ENCODE measurements around the gene CARF.
A peak's percentile ranks its signal among the peaks of the same experiment; 100 is the strongest.
"Not testable (repeated sequence)": the region's sequence is repeated elsewhere in the genome, so short reads cannot be mapped to it uniquely, and the experiment has no call there.

The CARF gene, protein sequence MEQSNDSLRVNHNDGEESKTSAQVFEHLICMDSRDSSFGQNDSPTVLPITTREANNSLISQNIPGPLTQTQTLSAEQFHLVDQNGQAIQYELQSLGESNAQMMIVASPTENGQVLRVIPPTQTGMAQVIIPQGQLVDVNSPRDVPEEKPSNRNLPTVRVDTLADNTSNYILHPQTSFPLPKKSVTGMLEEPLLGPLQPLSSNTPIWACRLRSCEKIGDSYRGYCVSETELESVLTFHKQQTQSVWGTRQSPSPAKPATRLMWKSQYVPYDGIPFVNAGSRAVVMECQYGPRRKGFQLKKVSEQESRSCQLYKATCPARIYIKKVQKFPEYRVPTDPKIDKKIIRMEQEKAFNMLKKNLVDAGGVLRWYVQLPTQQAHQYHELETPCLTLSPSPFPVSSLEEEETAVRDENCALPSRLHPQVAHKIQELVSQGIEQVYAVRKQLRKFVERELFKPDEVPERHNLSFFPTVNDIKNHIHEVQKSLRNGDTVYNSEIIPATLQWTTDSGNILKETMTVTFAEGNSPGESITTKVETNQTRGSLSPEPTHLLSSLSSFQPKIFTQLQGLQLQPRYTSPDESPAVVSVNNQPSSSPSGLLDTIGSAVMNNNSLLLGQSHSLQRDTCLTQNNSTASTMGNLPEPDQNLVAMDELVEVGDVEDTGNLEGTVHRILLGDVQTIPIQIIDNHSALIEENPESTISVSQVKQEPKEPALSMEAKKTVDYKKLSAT

DNA sequence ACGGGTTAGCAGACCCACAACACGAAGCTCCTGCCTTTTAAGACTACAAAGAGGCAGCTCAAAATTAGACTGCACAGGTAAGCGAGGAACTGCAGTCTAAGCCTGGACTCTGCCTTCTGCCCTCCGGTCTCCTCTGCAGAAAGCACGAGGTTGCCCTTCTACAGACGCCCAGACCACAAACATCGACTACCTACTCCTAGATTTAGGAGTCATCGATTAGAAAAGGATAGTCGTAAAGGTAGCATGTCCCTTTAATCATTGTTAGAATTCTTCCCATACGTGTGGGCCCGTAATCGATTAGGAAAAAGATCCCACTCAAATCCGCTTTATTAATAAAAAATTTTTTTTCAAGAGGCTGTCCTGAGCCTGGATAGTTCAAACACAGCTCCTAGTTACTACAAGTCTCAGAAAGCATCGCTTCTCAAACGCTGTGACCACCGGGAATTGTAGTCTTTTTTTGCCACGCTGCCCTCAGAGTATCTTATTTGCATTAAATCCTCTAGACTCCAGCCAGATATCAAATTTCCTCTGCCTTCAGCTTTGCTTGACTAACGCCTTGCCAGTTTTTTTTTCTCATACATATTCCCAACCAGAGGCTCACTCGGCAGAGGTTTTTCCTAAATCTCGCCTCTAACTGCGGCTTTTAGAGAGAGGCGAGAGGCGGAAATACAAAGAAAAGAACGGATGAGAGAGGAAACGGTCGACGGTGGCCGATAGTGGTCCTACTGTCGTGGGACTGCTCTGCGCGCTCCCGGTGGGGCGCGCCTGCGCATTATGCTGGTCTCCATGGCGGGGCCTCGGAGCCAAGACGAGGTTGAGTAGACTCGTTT lies at the start of gene CARF, which contains the start of gene WDR12:
CARF (plus strand) TSS at position 764 of the 830 bp plus-strand sequence. CDS start 29,628 bp downstream, outside the sequence.
WDR12 (minus strand) TSS at position 162 of the 830 bp plus-strand sequence. CDS start 197 bp downstream, outside the sequence.
- DNase-seq, result peak; percentile 77

DNA sequence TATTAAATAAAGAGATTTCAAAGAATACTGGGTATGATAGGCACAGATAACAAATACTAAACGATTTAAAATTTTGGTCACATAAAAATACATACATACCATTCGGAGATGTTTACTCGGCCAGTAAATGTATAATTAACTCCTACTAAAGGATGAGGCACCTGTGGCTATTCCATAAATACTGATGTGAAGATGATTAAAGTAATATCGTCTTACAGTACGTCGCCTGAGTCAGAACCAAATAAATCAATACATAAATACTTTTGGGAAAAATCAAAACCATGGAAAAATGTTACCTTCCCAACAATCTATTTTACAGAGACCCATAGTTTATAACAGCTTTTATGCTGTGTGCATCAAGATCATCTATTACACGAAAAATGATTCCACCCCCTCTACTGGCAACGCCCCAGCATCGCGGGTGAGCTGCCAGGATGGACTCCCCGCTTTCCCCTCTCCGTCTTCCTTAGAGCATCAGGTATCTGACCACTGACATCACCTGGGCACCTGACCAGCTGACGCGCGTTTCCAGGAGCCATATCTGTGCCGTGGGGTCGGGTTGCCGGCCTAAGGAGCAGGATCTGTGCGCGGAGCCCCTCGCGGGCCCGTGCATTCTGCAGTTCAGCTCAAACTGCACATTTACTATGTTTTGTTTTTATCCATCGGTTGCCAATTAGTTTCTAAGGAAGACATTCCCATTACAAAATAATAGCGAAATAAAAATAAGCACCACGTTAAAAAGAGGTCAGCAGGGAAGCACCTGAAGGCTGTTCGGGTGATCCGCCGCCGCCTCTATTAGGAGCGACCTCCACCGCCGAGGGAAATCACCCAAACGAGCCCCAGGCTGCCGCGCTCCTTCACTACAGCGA lies 41.4 kb upstream of the CARF start:
- DNase-seq, result peak; percentile 71

DNA sequence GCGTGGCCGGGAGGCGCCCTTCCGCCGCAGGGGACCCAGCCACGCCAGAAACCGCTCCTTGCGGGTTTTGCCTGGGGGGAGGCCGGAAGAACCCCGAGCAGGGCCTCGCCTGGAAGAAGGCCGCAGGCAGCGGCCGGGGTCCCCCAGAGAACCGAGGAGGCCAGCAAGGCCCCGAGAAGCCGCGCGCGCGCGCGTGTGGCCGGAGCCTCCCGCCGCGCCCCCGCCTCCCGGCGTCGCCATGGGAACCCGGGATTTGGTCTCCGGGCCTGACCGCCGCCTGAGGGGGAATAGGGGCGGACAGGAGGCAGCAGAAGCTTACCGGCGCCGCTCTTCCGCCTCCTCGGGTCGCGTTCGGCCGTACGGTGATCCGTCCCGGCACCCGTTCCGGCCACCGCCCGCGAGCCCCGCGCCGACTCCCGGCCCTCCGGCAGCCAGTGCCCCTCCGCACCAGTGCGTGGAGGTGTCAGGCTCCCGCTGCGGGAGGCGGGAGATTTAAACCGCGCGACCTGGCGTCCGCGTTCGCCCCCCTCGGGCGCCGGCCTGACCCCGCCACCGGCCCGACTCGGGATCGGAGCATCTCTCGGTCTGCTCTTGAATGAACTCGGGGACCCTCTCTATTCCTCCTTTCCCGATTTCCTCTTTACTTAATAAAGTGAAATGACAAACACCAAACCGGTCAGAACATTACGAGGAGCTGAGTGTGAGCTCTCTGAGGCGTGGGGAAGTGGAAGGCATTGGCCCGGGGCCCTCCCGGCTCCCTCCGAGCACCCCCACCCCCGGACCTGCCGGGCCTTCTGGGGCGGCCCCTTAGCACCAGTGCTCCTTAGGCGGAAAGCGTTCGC lies 40.6 kb upstream of the CARF start, which contains the start of gene ICA1L:
ICA1L (minus strand) TSS at position 467 of the 842 bp plus-strand sequence. CDS start 42,757 bp downstream, outside the sequence.
- DNase-seq, result peak; percentile 39

DNA sequence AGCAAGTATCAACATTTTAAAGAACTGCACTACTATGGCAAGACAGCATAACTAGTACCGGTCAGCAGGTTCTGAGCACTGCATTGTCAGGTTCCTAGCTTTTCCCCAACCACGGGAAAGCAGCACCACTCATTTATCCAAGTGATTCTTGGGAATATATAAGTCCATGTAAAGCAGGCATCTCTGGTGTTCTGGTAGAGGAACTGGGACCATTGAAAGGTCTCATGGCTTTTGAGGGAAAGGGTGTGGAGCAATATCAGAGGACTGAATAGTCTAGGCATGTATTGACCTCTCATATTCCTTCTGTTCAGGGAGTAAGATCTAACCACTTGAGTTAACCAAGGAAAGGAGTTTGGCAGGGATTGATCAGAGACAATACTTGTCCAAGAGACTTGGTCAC lies 34.4 kb upstream of the CARF start:
- no peak for DNase-seq

DNA sequence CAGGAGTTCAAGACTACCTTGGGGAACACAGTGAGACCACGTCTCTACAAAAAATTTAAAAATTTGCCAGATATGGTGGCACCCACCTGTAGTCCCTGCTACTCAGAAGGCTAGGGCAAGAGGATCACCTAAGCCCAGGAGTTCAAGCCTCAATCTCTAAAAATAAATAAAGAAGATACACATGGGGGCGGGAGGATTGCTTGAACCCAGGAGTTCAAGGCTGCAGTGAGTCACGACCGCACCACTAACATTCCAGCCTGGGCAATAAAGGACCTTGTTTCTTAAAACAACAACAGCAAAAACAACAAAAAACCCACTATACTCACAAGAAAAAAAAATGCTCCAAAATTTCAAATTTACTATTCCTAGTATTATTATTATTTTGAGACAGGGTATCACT lies 30.5 kb upstream of the CARF start:
- no peak for DNase-seq

DNA sequence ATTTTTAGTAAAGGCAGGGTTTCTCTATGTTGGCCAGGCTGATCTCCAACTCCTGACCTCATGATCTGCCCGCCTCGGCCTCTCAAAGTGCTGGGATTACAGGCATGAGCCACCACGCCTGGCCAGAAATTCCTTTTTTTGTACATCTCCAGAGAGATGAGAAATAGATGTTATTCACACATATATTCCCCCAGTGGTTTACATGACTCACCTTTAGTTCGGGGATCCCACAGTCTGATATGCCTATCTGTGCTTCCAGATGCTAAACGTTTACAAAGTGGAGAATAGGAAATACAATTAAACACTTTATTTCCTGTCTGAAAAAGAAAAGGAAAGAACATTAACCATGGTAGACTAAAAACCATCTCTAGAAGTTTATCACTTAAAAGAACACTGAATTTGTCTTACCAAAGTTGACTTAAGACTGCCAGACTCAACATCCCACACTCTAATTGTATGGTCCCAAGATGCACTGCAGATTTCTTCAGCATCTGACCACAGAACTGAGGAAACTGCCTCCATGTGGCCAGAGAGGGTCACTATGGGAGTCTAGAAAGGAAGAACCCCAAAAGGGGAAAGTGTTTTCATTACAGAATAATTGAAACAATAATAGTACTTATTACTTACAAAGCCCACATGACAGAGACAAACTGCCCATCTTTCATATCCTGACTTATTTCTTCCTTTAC lies 27.9 kb upstream of the CARF start:
- DNase-seq, result no peak

DNA sequence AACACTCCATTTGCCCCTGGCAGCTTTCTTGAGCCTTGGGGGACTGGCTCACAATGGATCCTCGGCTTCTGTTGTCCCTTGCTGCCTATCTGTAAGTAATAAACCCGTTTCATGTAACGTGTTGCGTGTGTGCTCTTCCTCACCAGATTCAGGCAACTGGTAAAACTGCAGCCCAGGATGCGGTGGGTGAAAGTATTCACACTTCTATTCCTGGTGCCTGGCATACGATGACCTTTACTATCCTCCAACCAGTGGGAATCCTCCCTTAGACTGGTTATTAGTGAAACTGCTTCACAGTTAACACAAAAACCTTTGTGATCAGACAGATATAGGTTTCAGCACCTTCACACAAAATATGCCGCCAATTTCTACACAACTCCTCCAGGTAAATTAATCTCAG lies 26.9 kb upstream of the CARF start:
- DNase-seq, result no peak

DNA sequence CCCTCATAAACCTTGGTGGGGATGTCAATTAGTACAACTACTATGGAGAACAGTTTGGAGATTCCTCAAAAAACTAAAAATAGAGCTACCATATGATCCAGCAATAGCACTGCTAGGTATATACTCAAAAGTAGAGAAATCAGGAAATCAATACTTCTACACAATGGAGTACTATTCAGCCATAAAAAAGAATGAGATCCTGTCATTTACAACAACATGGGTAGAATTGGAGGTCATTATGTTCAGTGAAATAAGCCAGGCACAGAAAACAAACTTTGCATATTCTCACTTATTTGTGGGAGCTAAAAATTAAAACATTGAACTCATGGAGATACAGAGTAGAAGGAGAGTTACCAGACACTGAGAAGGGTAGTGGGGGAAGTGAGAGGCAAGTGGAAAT lies 6.6 kb upstream of the CARF start:
- DNase-seq, result not testable (repeated sequence)

DNA sequence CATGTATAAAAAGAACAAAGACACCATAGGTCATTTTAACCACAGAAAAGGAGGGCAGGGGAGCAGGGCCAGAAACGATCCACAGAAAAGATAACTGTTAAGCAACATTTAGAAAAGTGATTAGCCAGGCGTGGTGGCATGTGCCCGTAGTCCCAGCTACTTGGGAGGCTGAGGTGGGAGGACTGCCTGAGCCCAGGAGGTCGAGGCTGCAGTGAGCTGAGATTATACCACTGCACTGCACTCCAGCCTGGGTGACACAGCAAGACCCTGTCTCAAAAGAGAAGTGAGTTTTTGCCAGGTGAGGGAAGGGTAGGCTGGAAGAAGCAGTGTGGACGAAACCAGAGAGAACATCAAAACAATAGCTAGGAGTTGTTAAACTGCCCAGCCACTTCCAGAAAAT lies 3.9 kb upstream of the CARF start:
- no peak for DNase-seq

DNA sequence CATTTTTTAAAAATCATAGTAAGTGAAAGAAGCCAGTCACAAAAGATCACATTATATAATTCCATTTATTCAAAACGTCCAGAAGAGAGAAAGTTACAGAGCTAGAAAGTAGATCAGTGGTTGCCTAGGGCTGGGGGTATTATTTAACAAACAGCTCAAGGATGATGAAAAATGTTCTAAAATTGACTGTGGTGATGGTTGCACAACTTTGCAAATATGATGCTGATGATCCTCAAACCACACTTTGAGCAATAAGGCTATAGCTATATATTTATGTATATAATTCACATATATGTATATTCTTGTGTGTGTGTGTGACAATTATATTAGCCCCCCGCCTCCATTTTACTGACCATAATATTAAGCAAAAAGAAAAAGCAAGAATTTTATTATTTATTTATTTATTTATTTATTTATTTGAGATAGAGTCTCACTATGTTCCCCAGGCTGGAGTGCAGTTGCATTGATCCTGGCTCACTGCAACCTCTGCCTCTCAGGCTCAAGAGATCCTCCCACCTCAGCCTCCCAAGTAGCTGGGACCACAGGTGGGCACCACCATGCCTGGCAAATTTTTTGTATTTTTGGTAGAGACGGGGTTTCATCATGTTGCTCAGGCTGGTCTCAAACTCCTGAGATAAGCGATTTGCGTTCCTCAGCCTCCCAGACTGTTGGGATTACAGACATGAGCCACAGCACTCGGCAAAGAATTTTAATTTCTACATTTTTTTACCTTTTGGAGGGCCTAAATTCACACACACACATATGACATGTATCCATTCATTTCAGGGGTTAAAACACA lies 2.5 kb upstream of the CARF start:
- no peak for DNase-seq

DNA sequence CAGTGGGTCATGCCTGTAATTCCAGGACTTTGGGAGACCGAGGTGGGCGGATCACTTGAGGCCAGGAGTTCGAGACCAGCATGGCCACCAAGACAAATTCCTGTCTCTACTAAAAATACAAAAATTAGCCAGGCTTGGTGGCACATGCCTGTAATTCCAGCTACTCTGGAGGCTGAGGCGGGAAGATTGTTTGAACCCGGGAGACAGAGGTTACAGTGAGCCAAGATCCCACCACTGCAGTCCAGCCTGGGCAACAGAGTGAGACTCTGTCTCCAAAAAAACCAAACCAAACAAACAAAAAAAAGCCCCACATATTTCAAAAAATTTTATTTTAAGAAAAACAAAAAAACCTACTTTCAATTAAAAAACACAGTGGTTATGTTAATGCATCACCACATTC lies 1.8 kb upstream of the CARF start:
- DNase-seq, result not testable (repeated sequence)

DNA sequence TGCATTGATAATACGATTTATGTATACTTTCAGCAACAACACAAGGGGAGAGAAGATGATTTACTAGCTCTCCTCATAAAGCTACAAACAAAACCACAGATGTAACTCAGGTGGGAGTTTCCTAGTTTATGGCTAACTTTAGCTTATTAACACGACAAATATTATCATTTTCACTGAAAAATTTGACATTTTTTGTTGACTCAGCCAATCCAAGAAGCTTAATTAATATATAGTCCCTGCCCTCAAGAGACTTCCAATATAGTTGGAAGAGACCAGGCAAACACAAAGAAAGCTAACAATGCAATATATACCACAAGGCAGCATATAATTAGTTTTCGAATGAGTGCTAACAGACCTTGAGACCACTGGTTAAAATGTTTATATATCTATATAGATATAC lies 1.4 kb upstream of the CARF start:
- no peak for DNase-seq

DNA sequence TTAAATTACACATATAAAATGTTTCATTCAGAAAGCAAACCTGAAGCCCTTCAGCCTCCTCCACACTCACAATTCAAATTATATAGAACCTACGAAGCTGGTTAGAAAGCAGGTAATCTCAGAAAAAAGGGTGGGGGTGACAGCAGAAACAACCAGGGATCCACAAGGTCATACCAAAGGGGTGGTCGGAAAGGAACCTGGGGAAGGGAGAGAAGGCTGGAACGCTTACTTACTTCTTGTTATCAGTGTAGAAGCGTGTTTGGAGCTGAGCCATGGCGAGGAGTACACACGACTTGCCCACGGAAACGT lies 918 bp upstream of the CARF start:
- DNase-seq, result no peak

DNA sequence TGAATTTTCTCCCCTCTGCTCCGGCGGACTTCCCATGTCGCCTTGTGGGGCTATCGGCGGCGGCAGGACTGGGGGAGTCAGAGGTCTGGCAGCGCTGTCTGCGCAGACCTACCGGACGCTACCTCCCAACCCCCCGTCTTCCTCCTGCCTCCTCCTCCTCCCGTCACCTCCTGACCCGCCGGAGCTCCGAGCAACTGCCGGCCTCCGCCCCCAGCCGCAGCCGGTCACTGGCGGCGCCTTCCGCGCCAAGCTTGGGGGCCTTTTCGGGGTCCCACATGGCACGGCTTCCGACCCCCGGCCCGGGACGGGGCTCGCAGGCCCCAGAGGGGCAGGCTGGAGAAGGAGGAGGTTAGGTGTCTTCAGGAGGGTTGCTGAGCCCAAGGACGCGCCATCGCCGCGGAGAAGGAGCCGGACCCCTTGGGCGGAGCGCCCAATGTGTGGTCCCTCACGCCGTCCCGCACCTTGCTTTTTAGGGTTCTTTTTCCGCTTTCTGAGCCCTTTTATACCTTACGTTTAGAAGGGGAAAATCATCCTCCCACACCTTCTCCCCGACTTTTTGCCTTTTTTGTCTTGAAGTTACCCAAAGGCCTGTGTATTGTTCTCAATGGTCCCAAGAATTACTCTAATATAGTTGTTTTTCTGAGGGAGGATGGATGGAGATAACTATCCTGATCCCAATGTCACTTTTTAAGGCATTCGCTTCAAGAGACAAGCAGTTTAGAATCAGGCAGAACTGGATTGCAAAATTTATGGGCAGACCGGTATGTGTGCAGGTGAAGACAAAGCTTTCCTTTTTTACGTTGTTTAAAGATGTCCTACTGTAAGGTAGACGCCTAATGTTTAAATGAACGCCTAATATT lies 497 bp downstream of the CARF start:
- not testable (repeated sequence) for DNase-seq

DNA sequence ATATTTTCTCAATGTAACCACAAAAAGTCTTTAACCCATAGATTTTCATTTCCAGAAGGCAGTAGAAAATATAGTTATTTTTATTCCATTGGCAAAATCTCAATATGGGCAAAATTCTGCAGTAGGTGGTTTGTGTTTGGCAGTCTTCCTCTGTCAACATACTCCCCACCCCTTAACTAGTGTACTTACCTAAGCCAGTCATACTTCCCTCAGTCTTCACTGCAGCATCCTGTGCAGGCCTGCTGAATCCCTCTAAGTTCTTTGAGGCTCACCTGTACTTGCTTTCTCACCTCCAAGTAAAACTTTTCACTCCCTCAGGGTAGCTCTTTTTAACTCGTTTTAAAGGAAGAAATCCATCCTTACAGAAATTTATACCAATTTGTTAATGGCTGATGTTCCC lies 6.8 kb downstream of the CARF start:
- DNase-seq, result no peak

DNA sequence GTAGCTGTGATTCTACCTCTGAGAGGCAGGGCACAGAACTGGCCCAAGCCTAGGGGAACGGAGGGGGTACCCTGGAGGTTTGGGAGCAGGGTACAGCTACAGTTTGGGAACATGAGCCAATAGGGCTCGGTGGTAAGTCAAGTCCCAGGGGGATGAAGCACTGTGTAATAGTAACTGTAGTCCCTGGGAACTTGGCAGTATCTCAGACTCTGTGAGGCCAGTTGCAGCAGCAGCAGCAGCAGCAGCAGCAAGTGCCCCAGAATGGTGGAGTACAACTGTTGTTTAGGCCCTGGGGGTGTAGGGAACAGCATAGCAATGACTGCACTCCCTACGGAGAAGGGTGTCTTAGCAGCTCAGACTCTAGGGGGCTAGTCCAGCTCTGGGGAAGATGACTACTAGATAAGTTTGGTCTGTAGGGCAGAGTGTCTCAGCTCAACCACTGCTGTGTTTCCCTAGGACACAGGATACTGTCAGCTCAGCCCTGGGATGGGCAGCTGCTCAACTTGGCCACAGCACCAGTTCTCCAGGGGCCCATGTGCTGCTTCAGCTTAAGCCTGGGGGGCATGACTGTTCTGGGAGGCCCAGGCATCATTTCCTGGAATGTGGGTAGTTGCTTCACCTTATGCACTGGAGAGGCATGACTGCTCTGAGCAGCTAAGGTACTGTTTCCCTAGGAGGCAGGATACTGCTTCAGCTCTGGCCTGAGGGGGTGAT lies 20.5 kb downstream of the CARF start:
- DNase-seq, result no peak

DNA sequence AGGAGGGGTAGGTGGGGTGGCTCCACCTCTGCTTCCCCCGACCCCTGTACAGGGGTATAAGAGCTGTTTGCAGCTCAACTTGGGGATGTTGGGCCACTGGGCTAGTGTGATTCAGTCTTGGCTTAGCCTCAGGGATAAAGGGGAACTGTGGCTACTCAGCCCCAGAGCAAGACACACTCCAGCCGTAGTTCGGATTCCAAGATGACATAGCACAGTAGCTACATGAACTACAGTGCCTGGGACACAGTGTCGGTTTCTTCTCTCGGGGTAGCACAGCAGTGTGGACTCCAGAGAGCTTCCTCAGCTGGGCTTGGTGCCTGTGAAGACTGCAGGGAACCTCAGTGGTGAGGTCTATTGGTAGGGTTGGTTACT lies 21.1 kb downstream of the CARF start:
- DNase-seq, result no peak

DNA sequence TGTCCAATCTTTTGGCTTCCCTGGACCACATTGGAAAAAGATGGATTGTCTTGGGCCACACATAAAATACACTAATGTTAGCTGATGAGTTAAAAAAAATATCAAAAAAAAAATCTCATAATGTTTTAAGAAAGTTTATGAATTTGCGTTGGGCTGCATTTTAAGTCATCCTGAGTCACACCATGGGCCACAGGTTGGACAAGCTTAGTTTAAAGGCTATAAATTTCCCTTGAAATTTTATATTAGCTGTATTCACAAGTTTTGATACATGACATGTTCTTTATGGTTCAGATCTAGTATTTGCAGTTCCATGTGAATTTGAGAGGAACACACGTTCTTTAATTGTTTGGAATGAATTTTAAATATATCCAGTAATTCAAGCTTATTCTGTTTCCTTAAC lies 21.9 kb downstream of the CARF start:
- no peak for DNase-seq
